DMS 273 (cell line): ENCODE results near the gene MFNG.
A peak's percentile ranks its signal among the peaks of the same experiment; 100 is the strongest.

ENCODE experiments used
- DNase-seq: peaks from one replicate; lab custom pipeline; 2025; ENCODE audit not compliant: unreplicated experiment; lab: John Stamatoyannopoulos, UW

The MFNG gene

GRCh38 chr22:37454857-37455686, 31.1 kb downstream of the MFNG start:
- no peak for DNase-seq

GRCh38 chr22:37453696-37454095, 32.5 kb downstream of the MFNG start:
- no peak for DNase-seq

GRCh38 chr22:37451218-37451617, 35.0 kb downstream of the MFNG start:
- no peak for DNase-seq

GRCh38 chr22:37449331-37450001, 36.7 kb downstream of the MFNG start:
- DNase-seq = no peak

- no peak for DNase-seq
Observed at GRCh38 chr22:37448516-37449127, 37.6 kb downstream of the MFNG start.

- no peak for DNase-seq
Observed at GRCh38 chr22:37445501-37445900, 40.7 kb downstream of the MFNG start.

GRCh38 chr22:37443977-37444376, 42.2 kb downstream of the MFNG start:
- DNase-seq = no peak

GRCh38 chr22:37443086-37443485, 43.1 kb downstream of the MFNG start:
- no peak for DNase-seq

GRCh38 chr22:37442537-37442936, 43.6 kb downstream of the MFNG start:
- DNase-seq = peak; percentile 23

GRCh38 chr22:37442135-37442534, 44.0 kb downstream of the MFNG start:
- DNase-seq = no peak

GRCh38 chr22:37440875-37441274, 45.3 kb downstream of the MFNG start:
- no peak for DNase-seq

- no peak for DNase-seq
Observed at GRCh38 chr22:37439347-37439746, 46.8 kb downstream of the MFNG start.

GRCh38 chr22:37435970-37436603, 50.1 kb downstream of the MFNG start:
- DNase-seq = no peak

- DNase-seq = peak; percentile 70
Observed at GRCh38 chr22:37433786-37434185, 52.4 kb downstream of the MFNG start.

GRCh38 chr22:37432708-37433054, 53.5 kb downstream of the MFNG start:
- DNase-seq = no peak

GRCh38 chr22:37431801-37432707, 54.1 kb downstream of the MFNG start:
- no peak for DNase-seq

GRCh38 chr22:37431366-37431765, 54.8 kb downstream of the MFNG start:
- no peak for DNase-seq

- no peak for DNase-seq
Observed at GRCh38 chr22:37430941-37431340, 55.2 kb downstream of the MFNG start.

- DNase-seq = peak; percentile 80
Observed at GRCh38 chr22:37428649-37429586, 57.3 kb downstream of the MFNG start.
